ENCODE data around the gene ANG.

- TF ChIP-seq CTCF (IDR thresholded peaks at IDR 0.05; ENCODE audit: insufficient read depth, low read depth, low read length) (no peak), EZH2 (IDR thresholded peaks at IDR 0.05; ENCODE audit: insufficient read depth, low read length) (no peak)
Measured at GRCh38 chr14:20682435-20683124, 6.0 kb upstream of the ANG start.
